Neural cell (in vitro differentiated cells): ENCODE measurements around the gene NAALADL1. TPM values are rescaled to one million over a fixed set of nuclear protein-coding genes. Genes with fewer than 3 reads are reported as not detected.

ENCODE experiments used
- H2AFZ ChIP-seq: fragments of 200-600, 300-800 bp; sonication (generic), shearing (Covaris generic); 2 replicates; pipeline ENCODE4 v1.6.0; 2014; ENCODE audit warnings: low read depth, mild to moderate bottlenecking, antibody characterized with exemption, low read length, moderate library complexity
- H3F3A ChIP-seq: fragments of 200-600 bp; shearing (Covaris generic); 2 replicates; pipeline ENCODE4 v1.6.1; 2016; ENCODE audit warnings: mild to moderate bottlenecking, moderate library complexity, mixed read lengths, antibody characterized with exemption, low read length; ENCODE audit not compliant: insufficient read depth, poor library complexity, severe bottlenecking
- H3K27ac ChIP-seq: fragments of 200-600, 300-800 bp; sonication (generic), shearing (Covaris generic); 2 replicates; pipeline ENCODE4 v1.5.1; 2014; ENCODE audit warnings: mild to moderate bottlenecking, low read length, moderate library complexity
- H3K27me3 ChIP-seq: fragments of 300-800, 200-600 bp; sonication (generic), shearing (Covaris generic); 2 replicates; pipeline ENCODE4 v1.6.0; 2014; ENCODE audit warnings: mild to moderate bottlenecking, low read depth, low read length, moderate library complexity; ENCODE audit not compliant: insufficient read depth
- H3K36me3 ChIP-seq: fragments of 300-800, 200-600 bp; sonication (generic), shearing (Covaris generic); 2 replicates; pipeline ENCODE4 v1.5.1; 2014; ENCODE audit warnings: mild to moderate bottlenecking, antibody characterized with exemption, low read length, moderate library complexity; ENCODE audit not compliant: insufficient read depth
- H3K4me2 ChIP-seq: fragments of 300-800, 200-600 bp; sonication (generic), shearing (Covaris generic); 2 replicates; pipeline ENCODE4 v1.6.0; 2014; ENCODE audit warnings: mild to moderate bottlenecking, low read length
- H3K4me3 ChIP-seq: fragments of 300-800, 200-600 bp; sonication (generic), shearing (Covaris generic); 2 replicates; pipeline ENCODE4 v1.5.1; 2014; ENCODE audit warnings: mild to moderate bottlenecking, low read length, moderate library complexity
- H3K79me2 ChIP-seq: fragments of 200-600 bp; shearing (Covaris generic); replicated peaks from 2 replicates; pipeline ENCODE4 v1.6.0; 2014; ENCODE audit warnings: mild to moderate bottlenecking, low read length, moderate library complexity; ENCODE audit not compliant: insufficient read depth
- H3K9ac ChIP-seq: fragments of 300-800, 200-600 bp; sonication (generic), shearing (Covaris generic); 2 replicates; pipeline ENCODE4 v1.6.1; 2016; ENCODE audit warnings: mild to moderate bottlenecking, low read length, mixed read lengths
- H3K9me2 ChIP-seq: fragments of 200-600 bp; shearing (Covaris generic); 2 replicates; pipeline ENCODE4 v1.6.1; 2016; ENCODE audit warnings: mild to moderate bottlenecking, low read length, mixed read lengths; ENCODE audit not compliant: insufficient read depth
- H3K9me3 ChIP-seq: fragments of 200-600, 300-800 bp; sonication (generic), shearing (Covaris generic); 2 replicates; pipeline ENCODE4 v1.6.1; 2016; ENCODE audit warnings: mild to moderate bottlenecking, mixed run types, low read length, moderate library complexity, mixed read lengths
- H4K20me1 ChIP-seq: fragments of 200-600 bp; shearing (Covaris generic); 2 replicates; pipeline ENCODE4 v1.6.1; 2016; ENCODE audit warnings: mild to moderate bottlenecking, mixed run types; ENCODE audit not compliant: insufficient read depth
- EP300 ChIP-seq: fragments of 450-650 bp; conservative IDR thresholded peaks from 2 replicates; pipeline ENCODE4 v1.6.1; 2014; ENCODE audit warnings: antibody characterized with exemption, mild to moderate bottlenecking, moderate library complexity; ENCODE audit not compliant: poor library complexity, severe bottlenecking
- EZH2 ChIP-seq: fragments of 200-600, 300-800 bp; shearing (Covaris generic), sonication (generic); IDR thresholded peaks from 2 replicates; pipeline ENCODE4 v1.6.1; 2014; ENCODE audit warnings: antibody characterized with exemption, low read length, borderline replicate concordance, mild to moderate bottlenecking; ENCODE audit not compliant: insufficient read depth, poor library complexity, severe bottlenecking
- MXI1 ChIP-seq: fragments of 450-650 bp; conservative IDR thresholded peaks from 2 replicates; pipeline ENCODE4 v1.6.1; 2014; ENCODE audit warnings: antibody characterized with exemption, mild to moderate bottlenecking; ENCODE audit not compliant: poor library complexity, severe bottlenecking
- POLR2AphosphoS5 ChIP-seq: IDR thresholded peaks from 2 replicates; pipeline ENCODE4 v1.6.1; 2012
- RAD21 ChIP-seq: fragments of 450-650 bp; conservative IDR thresholded peaks from 2 replicates; pipeline ENCODE4 v1.6.1; 2014; ENCODE audit warnings: antibody characterized with exemption, mild to moderate bottlenecking, moderate library complexity
- SMC3 ChIP-seq: fragments of 450-650 bp; conservative IDR thresholded peaks from 2 replicates; pipeline ENCODE4 v1.6.1; 2014; ENCODE audit warnings: antibody characterized with exemption, mild to moderate bottlenecking, moderate library complexity; ENCODE audit not compliant: poor library complexity
- TAF1 ChIP-seq: IDR thresholded peaks from 2 replicates; pipeline ENCODE4 v1.6.1; 2012; ENCODE audit warnings: low read depth
- polyA plus RNA-seq: library from polyadenylated mRNA; depleted of rRNA; stranded (reverse); fragments of >200 nt; gene quantifications from 2 replicates; pipeline ENCODE4 v1.2.3, GENCODE V29; 2014
- TF ChIP-seq, protein P1 (sequence below): IDR thresholded peaks from 2 replicates; pipeline ENCODE4 v1.6.1; 2012; ENCODE audit warnings: borderline replicate concordance
- TF ChIP-seq, protein P2 (sequence below): fragments of 450-650 bp; IDR thresholded peaks from 2 replicates; pipeline ENCODE4 v1.5.1; 2014; ENCODE audit warnings: antibody characterized with exemption, mild to moderate bottlenecking, moderate library complexity; ENCODE audit not compliant: poor library complexity, severe bottlenecking

The NAALADL1 gene
- polyA plus RNA-seq, 1 donor from 2014 or later = not detected

DNA sequence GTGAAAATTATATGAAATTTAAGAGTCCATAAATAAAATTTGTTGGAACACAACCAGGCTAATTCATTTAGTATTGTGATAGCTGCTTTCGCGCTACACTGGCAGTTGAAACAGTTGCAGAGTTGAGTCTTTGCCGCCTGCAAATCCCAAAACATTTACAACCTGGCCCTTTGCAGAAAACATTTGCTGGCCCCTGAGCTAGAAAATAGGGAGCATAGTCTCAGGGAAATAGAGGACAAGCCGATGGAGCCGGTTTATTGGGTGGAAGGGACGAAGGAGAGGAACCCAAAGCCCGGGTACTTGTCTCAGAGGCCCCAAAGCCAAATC, 17.9 kb downstream of the NAALADL1 start:
- Histone ChIP-seq H3K27me3 (no peaks in the 10 kb centered on the region), H3K79me2 (peaks cover 9% of the 10 kb centered on the region), H3K27ac (peak overlapping the region; percentile 82), H3F3A (no peaks in the 10 kb centered on the region), H2AFZ (peak overlapping the region; percentile 75), H3K36me3 (no peaks in the 10 kb centered on the region), H3K9ac (peak overlapping the region; percentile 76), H3K4me2 (no peak overlapping the region), H3K9me3 (no peaks in the 10 kb centered on the region), H3K4me3 (peak overlapping the region; percentile 77), H3K9me2 (no peaks in the 10 kb centered on the region), H4K20me1 (no peaks in the 10 kb centered on the region)
- no peak for TF ChIP-seq SMC3
- no peak for TF ChIP-seq EP300
- TF ChIP-seq MXI1 = no peak
- TF ChIP-seq, protein P1, sequence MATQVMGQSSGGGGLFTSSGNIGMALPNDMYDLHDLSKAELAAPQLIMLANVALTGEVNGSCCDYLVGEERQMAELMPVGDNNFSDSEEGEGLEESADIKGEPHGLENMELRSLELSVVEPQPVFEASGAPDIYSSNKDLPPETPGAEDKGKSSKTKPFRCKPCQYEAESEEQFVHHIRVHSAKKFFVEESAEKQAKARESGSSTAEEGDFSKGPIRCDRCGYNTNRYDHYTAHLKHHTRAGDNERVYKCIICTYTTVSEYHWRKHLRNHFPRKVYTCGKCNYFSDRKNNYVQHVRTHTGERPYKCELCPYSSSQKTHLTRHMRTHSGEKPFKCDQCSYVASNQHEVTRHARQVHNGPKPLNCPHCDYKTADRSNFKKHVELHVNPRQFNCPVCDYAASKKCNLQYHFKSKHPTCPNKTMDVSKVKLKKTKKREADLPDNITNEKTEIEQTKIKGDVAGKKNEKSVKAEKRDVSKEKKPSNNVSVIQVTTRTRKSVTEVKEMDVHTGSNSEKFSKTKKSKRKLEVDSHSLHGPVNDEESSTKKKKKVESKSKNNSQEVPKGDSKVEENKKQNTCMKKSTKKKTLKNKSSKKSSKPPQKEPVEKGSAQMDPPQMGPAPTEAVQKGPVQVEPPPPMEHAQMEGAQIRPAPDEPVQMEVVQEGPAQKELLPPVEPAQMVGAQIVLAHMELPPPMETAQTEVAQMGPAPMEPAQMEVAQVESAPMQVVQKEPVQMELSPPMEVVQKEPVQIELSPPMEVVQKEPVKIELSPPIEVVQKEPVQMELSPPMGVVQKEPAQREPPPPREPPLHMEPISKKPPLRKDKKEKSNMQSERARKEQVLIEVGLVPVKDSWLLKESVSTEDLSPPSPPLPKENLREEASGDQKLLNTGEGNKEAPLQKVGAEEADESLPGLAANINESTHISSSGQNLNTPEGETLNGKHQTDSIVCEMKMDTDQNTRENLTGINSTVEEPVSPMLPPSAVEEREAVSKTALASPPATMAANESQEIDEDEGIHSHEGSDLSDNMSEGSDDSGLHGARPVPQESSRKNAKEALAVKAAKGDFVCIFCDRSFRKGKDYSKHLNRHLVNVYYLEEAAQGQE = no peak
- TF ChIP-seq RAD21 = no peak
- TF ChIP-seq POLR2AphosphoS5 = no peak

DNA sequence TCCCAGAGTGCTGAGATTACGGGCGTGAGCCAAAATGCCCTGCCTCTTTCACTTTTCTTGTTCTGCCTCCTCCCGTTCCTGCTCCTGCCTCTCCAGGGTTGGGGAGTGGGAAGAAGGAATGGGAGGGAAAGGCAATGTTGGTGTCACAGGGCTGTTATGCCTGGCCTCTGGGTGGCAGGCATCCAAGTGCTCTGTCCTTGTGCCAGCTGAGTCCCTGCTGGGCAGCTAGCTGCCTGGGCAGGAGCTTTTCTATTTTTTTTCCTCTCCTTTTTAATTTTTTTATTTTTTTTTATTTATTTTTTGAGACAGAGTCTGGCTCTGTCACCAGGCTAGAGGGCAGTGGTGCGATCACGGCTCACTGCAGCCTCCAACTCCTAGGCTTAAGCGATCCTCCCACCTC, 21.4 kb downstream of the NAALADL1 start:
- H3K9me2 ChIP-seq = no peaks in the 10 kb centered on the region
- no peak for TF ChIP-seq EZH2
- TF ChIP-seq, protein P1 = no peak
- TF ChIP-seq MXI1 = no peak
- no peak for TF ChIP-seq EP300
- TF ChIP-seq RAD21 = no peak
- TF ChIP-seq POLR2AphosphoS5 = no peak
- no peak for TF ChIP-seq TAF1
- TF ChIP-seq, protein P2, sequence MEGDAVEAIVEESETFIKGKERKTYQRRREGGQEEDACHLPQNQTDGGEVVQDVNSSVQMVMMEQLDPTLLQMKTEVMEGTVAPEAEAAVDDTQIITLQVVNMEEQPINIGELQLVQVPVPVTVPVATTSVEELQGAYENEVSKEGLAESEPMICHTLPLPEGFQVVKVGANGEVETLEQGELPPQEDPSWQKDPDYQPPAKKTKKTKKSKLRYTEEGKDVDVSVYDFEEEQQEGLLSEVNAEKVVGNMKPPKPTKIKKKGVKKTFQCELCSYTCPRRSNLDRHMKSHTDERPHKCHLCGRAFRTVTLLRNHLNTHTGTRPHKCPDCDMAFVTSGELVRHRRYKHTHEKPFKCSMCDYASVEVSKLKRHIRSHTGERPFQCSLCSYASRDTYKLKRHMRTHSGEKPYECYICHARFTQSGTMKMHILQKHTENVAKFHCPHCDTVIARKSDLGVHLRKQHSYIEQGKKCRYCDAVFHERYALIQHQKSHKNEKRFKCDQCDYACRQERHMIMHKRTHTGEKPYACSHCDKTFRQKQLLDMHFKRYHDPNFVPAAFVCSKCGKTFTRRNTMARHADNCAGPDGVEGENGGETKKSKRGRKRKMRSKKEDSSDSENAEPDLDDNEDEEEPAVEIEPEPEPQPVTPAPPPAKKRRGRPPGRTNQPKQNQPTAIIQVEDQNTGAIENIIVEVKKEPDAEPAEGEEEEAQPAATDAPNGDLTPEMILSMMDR = no peak
- no peak for TF ChIP-seq SMC3
- no peak overlapping the region for H3K4me2 ChIP-seq
- no peak overlapping the region for H3K9ac ChIP-seq
- no peaks in the 10 kb centered on the region for H3K36me3 ChIP-seq
- no peaks in the 10 kb centered on the region for H3K27me3 ChIP-seq
- H2AFZ ChIP-seq = no peak overlapping the region
- no peaks in the 10 kb centered on the region for H3F3A ChIP-seq
- no peak overlapping the region for H3K4me3 ChIP-seq
- no peaks in the 10 kb centered on the region for H4K20me1 ChIP-seq
- no peaks in the 10 kb centered on the region for H3K79me2 ChIP-seq
- H3K9me3 ChIP-seq = no peaks in the 10 kb centered on the region
- H3K27ac ChIP-seq = no peak overlapping the region
